MCF 10A (cell line): ENCODE measurements around the gene TMPRSS13. TPM values are rescaled to one million over a fixed set of nuclear protein-coding genes. Genes with fewer than 3 reads are reported as not detected.

Experiments
- BruUV-seq: library from RNA; stranded (reverse); fragments of 400-500 nt; replicated peaks from 2 replicates; lab custom pipeline; 2021; lab: Mats Ljungman, UMichigan
- CTCF ChIA-PET: fragments of 300-600 bp; sonication (Branson Sonifier 250); formaldehyde crosslinking; extraction: SDS; loops from one replicate; lab custom pipeline; 2021; ENCODE audit warnings: antibody characterized with exemption, inconsistent platforms; lab: Yijun Ruan, JAX
- POLR2A ChIA-PET: fragments of 300-600, 350-650 bp; sonication (Branson Sonifier 250); formaldehyde crosslinking; extraction: SDS; loops from one replicate; lab custom pipeline; 2020; ENCODE audit warnings: antibody characterized with exemption, inconsistent platforms; lab: Yijun Ruan, JAX
- DNase-seq: peaks from one replicate; pipeline ENCODE4 v3.0.0-alpha.2; 2018; ENCODE audit not compliant: unreplicated experiment
- H3K27ac Mint-ChIP-seq: one replicate; pipeline ENCODE4 v1.8.0; 2022; ENCODE audit warnings: mild to moderate bottlenecking, low read depth, mixed read lengths; ENCODE audit not compliant: unreplicated experiment
- H3K27me3 Mint-ChIP-seq: one replicate; pipeline ENCODE4 v1.8.0; 2022; ENCODE audit warnings: mixed read lengths; ENCODE audit not compliant: insufficient read depth, unreplicated experiment
- H3K36me3 Mint-ChIP-seq: one replicate; pipeline ENCODE4 v1.8.0; 2022; ENCODE audit warnings: mild to moderate bottlenecking, moderate library complexity, mixed read lengths; ENCODE audit not compliant: insufficient read depth, unreplicated experiment
- H3K4me1 Mint-ChIP-seq: one replicate; pipeline ENCODE4 v1.8.0; 2022; ENCODE audit warnings: mixed read lengths; ENCODE audit not compliant: insufficient read depth, unreplicated experiment
- H3K4me3 Mint-ChIP-seq: one replicate; pipeline ENCODE4 v1.8.0; 2022; ENCODE audit warnings: mild to moderate bottlenecking, moderate library complexity, mixed read lengths; ENCODE audit not compliant: unreplicated experiment
- H3K9me3 Mint-ChIP-seq: one replicate; pipeline ENCODE4 v1.8.0; 2022; ENCODE audit warnings: mixed read lengths; ENCODE audit not compliant: unreplicated experiment
- CTCF ChIP-seq: fragments of 200-600 bp; IDR thresholded peaks from one replicate; pipeline ENCODE4 v1.8.0; 2022; ENCODE audit warnings: antibody characterized with exemption, mild to moderate bottlenecking; ENCODE audit not compliant: unreplicated experiment
- intact Hi-C: fragments of 100-400 bp; cut with micrococcal nuclease; formaldehyde crosslinking; loops from 2 replicates; pipeline ENCODE4 v1.14.1; 2022
- total RNA-seq: library from RNA; stranded (reverse); gene quantifications from 2 replicates; pipeline ENCODE4 v1.2.3, GENCODE V29; 2022

Gene TMPRSS13
- total RNA-seq, 1 experiment from 2014 or later = not detected

GRCh38 chr11:117878939-117879475 lies 50.2 kb downstream of the TMPRSS13 start:
- H3K27ac Mint-ChIP-seq = no peak overlapping the region
- H3K4me3 Mint-ChIP-seq = no peak overlapping the region
- ChIA-PET POLR2A (interaction anchor here (0.7 kb wide), 1 partner anchor 13 kb away, joined by 3 read pairs; no protein-coding TSS in a partner anchor), CTCF (interaction anchor here (2.0 kb wide), 1 partner anchor 35 kb away, joined by 4 read pairs; no protein-coding TSS in a partner anchor)
- peaks cover 88% of the 10 kb centered on the region for H3K27me3 Mint-ChIP-seq
- BruUV-seq = no TSS peak
- no peaks in the 10 kb centered on the region for H3K9me3 Mint-ChIP-seq
- intact Hi-C loops = no loop called here
- no peaks in the 10 kb centered on the region for H3K4me1 Mint-ChIP-seq
- no peaks in the 10 kb centered on the region for H3K36me3 Mint-ChIP-seq
- no peak for DNase-seq
- no peak for TF ChIP-seq CTCF

GRCh38 chr11:117878314-117878938 lies 50.8 kb downstream of the TMPRSS13 start:
- no peak for TF ChIP-seq CTCF
- intact Hi-C loops = no loop called here
- no TSS peak for BruUV-seq
- Mint-ChIP-seq H3K27ac (no peak overlapping the region), H3K4me1 (no peaks in the 10 kb centered on the region), H3K4me3 (no peak overlapping the region), H3K9me3 (no peaks in the 10 kb centered on the region), H3K36me3 (no peaks in the 10 kb centered on the region), H3K27me3 (peaks cover 94% of the 10 kb centered on the region)
- CTCF ChIA-PET = interaction anchor here (0.6 to 2.0 kb wide), 2 partner anchors 34 to 129 kb away, joined by 3 to 4 read pairs; no protein-coding TSS in a partner anchor
- no peak for DNase-seq
- POLR2A ChIA-PET = interaction anchor here (1.2 kb wide), 1 partner anchor 29 kb away, joined by 3 read pairs; no protein-coding TSS in a partner anchor

- H3K4me1 Mint-ChIP-seq = no peaks in the 10 kb centered on the region
- no TSS peak for BruUV-seq
Measured at GRCh38 chr11:117877120-117877784, 52.0 kb downstream of the TMPRSS13 start.

More at GRCh38 chr11:117877120-117877784, 52.0 kb downstream of the TMPRSS13 start:
- Mint-ChIP-seq H3K27me3 (peaks cover 99% of the 10 kb centered on the region), H3K9me3 (no peaks in the 10 kb centered on the region), H3K27ac (no peak overlapping the region), H3K36me3 (no peaks in the 10 kb centered on the region), H3K4me3 (no peak overlapping the region)
- CTCF ChIA-PET = interaction anchor here (0.9 to 2.0 kb wide), 3 partner anchors 13 to 60 kb away, joined by 3 to 5 read pairs (median 4); no protein-coding TSS in a partner anchor
- no peak for TF ChIP-seq CTCF
- POLR2A ChIA-PET = interaction anchor here (0.7 to 1.2 kb wide), 2 partner anchors 7 to 30 kb away, joined by 3 read pairs; no protein-coding TSS in a partner anchor
- no peak for DNase-seq
- intact Hi-C loops = no loop called here
